ENCODE measurements around the gene CYP27C1.

Gene CYP27C1

GRCh38 chr2:127199223-127199622, 20.9 kb downstream of the CYP27C1 start:
- no peak overlapping the region for H3K27ac ChIP-seq (ENCODE audit: low read depth, low read length)
- H3K4me1 ChIP-seq (ENCODE audit: control insufficient read depth, low read length): peaks cover 7% of the 10 kb centered on the region
- no peaks in the 10 kb centered on the region for H3K9me3 ChIP-seq (ENCODE audit: control insufficient read depth, insufficient read depth, low read length)
- H4K20me1 ChIP-seq (ENCODE audit: control insufficient read depth, insufficient read depth, low read depth, low read length): no peaks in the 10 kb centered on the region
- no peaks in the 10 kb centered on the region for H3K79me2 ChIP-seq (ENCODE audit: control insufficient read depth, low read length)
- H3K4me3 ChIP-seq (ENCODE audit: low read length): no peak overlapping the region
- H3K36me3 ChIP-seq (ENCODE audit: control insufficient read depth, low read length): no peaks in the 10 kb centered on the region
- TF ChIP-seq CTCF (IDR thresholded peaks at IDR 0.05; ENCODE audit: low read depth, low read length, poor library complexity, severe bottlenecking): no peak
- no peak overlapping the region for H3K4me2 ChIP-seq (ENCODE audit: low read length)
- no peaks in the 10 kb centered on the region for H3K9me2 ChIP-seq (replicated peaks; ENCODE audit: control insufficient read depth, low read length)
- no peaks in the 10 kb centered on the region for H3F3A ChIP-seq (ENCODE audit: control insufficient read depth, insufficient read depth)
- H3K27me3 ChIP-seq (ENCODE audit: control insufficient read depth, low read length): no peaks in the 10 kb centered on the region

GRCh38 chr2:127197475-127198385, 22.4 kb downstream of the CYP27C1 start:
- H3K9me3 ChIP-seq (ENCODE audit: control insufficient read depth, insufficient read depth, low read length): no peaks in the 10 kb centered on the region
- TF ChIP-seq EZH2phosphoT487 (IDR thresholded peaks at IDR 0.05; ENCODE audit: borderline replicate concordance, low read length) (no peak), CTCF (IDR thresholded peaks at IDR 0.05; ENCODE audit: low read depth, low read length, poor library complexity, severe bottlenecking) (peak; percentile 91)
- peak overlapping the region; percentile 73 for H3K4me2 ChIP-seq (ENCODE audit: low read length)
- no peaks in the 10 kb centered on the region for H3F3A ChIP-seq (ENCODE audit: control insufficient read depth, insufficient read depth)
- H3K4me3 ChIP-seq (ENCODE audit: low read length): peak overlapping the region; percentile 61
- no peaks in the 10 kb centered on the region for H3K27me3 ChIP-seq (ENCODE audit: control insufficient read depth, low read length)
- H3K79me2 ChIP-seq (ENCODE audit: control insufficient read depth, low read length): no peaks in the 10 kb centered on the region
- no peaks in the 10 kb centered on the region for H3K36me3 ChIP-seq (ENCODE audit: control insufficient read depth, low read length)
- H4K20me1 ChIP-seq (ENCODE audit: control insufficient read depth, insufficient read depth, low read depth, low read length): no peaks in the 10 kb centered on the region
- H3K4me1 ChIP-seq (ENCODE audit: control insufficient read depth, low read length): peaks cover 7% of the 10 kb centered on the region
- no peaks in the 10 kb centered on the region for H3K9me2 ChIP-seq (replicated peaks; ENCODE audit: control insufficient read depth, low read length)
- H3K27ac ChIP-seq (ENCODE audit: low read depth, low read length): no peak overlapping the region

GRCh38 chr2:127196998-127197397, 23.1 kb downstream of the CYP27C1 start:
- H3K27me3 ChIP-seq (ENCODE audit: control insufficient read depth, low read length): no peaks in the 10 kb centered on the region
- no peaks in the 10 kb centered on the region for H3K36me3 ChIP-seq (ENCODE audit: control insufficient read depth, low read length)
- H4K20me1 ChIP-seq (ENCODE audit: control insufficient read depth, insufficient read depth, low read depth, low read length): no peaks in the 10 kb centered on the region
- TF ChIP-seq CTCF (IDR thresholded peaks at IDR 0.05; ENCODE audit: low read depth, low read length, poor library complexity, severe bottlenecking): peak; percentile 72
- TF ChIP-seq EZH2phosphoT487 (IDR thresholded peaks at IDR 0.05; ENCODE audit: borderline replicate concordance, low read length): no peak
- H3K79me2 ChIP-seq (ENCODE audit: control insufficient read depth, low read length): no peaks in the 10 kb centered on the region
- peak overlapping the region; percentile 61 for H3K4me3 ChIP-seq (ENCODE audit: low read length)
- no peak overlapping the region for H3K27ac ChIP-seq (ENCODE audit: low read depth, low read length)
- H3F3A ChIP-seq (ENCODE audit: control insufficient read depth, insufficient read depth): no peaks in the 10 kb centered on the region
- H3K4me1 ChIP-seq (ENCODE audit: control insufficient read depth, low read length): peaks cover 7% of the 10 kb centered on the region
- H3K9me2 ChIP-seq (replicated peaks; ENCODE audit: control insufficient read depth, low read length): no peaks in the 10 kb centered on the region
- H3K4me2 ChIP-seq (ENCODE audit: low read length): peak overlapping the region; percentile 73
- no peaks in the 10 kb centered on the region for H3K9me3 ChIP-seq (ENCODE audit: control insufficient read depth, insufficient read depth, low read length)
